ENCODE results near the gene FAM161A. TPM values are rescaled to one million over a fixed set of nuclear protein-coding genes. Genes with fewer than 3 reads are reported as not detected.

Gene FAM161A, protein sequence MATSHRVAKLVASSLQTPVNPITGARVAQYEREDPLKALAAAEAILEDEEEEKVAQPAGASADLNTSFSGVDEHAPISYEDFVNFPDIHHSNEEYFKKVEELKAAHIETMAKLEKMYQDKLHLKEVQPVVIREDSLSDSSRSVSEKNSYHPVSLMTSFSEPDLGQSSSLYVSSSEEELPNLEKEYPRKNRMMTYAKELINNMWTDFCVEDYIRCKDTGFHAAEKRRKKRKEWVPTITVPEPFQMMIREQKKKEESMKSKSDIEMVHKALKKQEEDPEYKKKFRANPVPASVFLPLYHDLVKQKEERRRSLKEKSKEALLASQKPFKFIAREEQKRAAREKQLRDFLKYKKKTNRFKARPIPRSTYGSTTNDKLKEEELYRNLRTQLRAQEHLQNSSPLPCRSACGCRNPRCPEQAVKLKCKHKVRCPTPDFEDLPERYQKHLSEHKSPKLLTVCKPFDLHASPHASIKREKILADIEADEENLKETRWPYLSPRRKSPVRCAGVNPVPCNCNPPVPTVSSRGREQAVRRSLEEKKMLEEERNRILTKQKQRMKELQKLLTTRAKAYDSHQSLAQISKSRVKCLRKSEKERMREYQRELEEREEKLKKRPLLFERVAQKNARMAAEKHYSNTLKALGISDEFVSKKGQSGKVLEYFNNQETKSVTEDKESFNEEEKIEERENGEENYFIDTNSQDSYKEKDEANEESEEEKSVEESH
- 9.3 to 10.8 TPM (median 9.5 TPM) in 3 replicates for total RNA-seq

GRCh38 chr2:61853847-61854563 lies at the start of gene FAM161A:
Gene FAM161A (minus strand): TSS chr2:61854060. CDS start chr2:61854041, 19 bp downstream.
- peak; percentile 68 to 87 for DNase-seq (ENCODE audit: low spot score in 2 of 2, unreplicated experiment in 2 of 2)
- no peaks in the 10 kb centered on the region for H3K36me3 Mint-ChIP-seq
- TF ChIP-seq, protein P1, sequence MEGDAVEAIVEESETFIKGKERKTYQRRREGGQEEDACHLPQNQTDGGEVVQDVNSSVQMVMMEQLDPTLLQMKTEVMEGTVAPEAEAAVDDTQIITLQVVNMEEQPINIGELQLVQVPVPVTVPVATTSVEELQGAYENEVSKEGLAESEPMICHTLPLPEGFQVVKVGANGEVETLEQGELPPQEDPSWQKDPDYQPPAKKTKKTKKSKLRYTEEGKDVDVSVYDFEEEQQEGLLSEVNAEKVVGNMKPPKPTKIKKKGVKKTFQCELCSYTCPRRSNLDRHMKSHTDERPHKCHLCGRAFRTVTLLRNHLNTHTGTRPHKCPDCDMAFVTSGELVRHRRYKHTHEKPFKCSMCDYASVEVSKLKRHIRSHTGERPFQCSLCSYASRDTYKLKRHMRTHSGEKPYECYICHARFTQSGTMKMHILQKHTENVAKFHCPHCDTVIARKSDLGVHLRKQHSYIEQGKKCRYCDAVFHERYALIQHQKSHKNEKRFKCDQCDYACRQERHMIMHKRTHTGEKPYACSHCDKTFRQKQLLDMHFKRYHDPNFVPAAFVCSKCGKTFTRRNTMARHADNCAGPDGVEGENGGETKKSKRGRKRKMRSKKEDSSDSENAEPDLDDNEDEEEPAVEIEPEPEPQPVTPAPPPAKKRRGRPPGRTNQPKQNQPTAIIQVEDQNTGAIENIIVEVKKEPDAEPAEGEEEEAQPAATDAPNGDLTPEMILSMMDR (IDR thresholded peaks at IDR 0.05; ENCODE audit: unreplicated experiment): no peak
- no peaks in the 10 kb centered on the region for H3K27me3 Mint-ChIP-seq (ENCODE audit: low read depth)
- H3K9me3 Mint-ChIP-seq: no peaks in the 10 kb centered on the region
- peak within 1 kb of the TSS; percentile 93 for H3K4me3 Mint-ChIP-seq
- H3K27ac Mint-ChIP-seq: peak within 1 kb of the TSS; percentile 99
- H3K4me1 Mint-ChIP-seq: peaks cover 13% of the 10 kb centered on the region

DNA sequence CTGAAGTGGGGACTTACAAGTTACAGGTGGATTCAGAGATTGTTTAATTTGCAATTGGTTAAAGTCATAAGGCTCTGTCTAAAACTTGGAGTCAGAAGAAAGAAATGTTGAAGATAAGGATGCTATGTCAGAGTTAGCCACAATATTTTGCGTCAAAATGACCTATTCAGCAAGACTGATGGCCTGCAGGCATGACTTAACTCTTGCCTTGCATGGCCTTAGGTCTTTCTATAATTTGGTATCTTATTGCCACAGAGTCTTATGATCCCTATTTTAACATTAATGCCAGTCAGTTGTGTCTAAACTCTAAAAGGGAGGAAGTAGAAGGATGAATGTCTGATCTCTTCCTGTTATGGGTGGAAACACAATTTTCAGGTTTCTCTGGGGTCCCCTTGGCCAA lies 46.4 kb upstream of the FAM161A start:
- H3K27me3 Mint-ChIP-seq (ENCODE audit: low read depth): no peaks in the 10 kb centered on the region
- H3K36me3 Mint-ChIP-seq: no peaks in the 10 kb centered on the region
- no peaks in the 10 kb centered on the region for H3K4me1 Mint-ChIP-seq
- no peak overlapping the region for H3K4me3 Mint-ChIP-seq
- no peaks in the 10 kb centered on the region for H3K9me3 Mint-ChIP-seq
- DNase-seq (ENCODE audit: low spot score in 2 of 2, unreplicated experiment in 2 of 2): no peak
- H3K27ac Mint-ChIP-seq: no peak overlapping the region
- TF ChIP-seq, protein P1 (IDR thresholded peaks at IDR 0.05; ENCODE audit: unreplicated experiment): no peak

GRCh38 chr2:61898810-61899209 lies 45.0 kb upstream of the FAM161A start:
- DNase-seq (ENCODE audit: low spot score in 2 of 2, unreplicated experiment in 2 of 2): no peak
- Mint-ChIP-seq H3K4me3 (no peak overlapping the region), H3K9me3 (no peaks in the 10 kb centered on the region), H3K27ac (no peak overlapping the region), H3K36me3 (no peaks in the 10 kb centered on the region), H3K27me3 (ENCODE audit: low read depth) (no peaks in the 10 kb centered on the region), H3K4me1 (no peaks in the 10 kb centered on the region)
- TF ChIP-seq, protein P1 (IDR thresholded peaks at IDR 0.05; ENCODE audit: unreplicated experiment): no peak

DNA sequence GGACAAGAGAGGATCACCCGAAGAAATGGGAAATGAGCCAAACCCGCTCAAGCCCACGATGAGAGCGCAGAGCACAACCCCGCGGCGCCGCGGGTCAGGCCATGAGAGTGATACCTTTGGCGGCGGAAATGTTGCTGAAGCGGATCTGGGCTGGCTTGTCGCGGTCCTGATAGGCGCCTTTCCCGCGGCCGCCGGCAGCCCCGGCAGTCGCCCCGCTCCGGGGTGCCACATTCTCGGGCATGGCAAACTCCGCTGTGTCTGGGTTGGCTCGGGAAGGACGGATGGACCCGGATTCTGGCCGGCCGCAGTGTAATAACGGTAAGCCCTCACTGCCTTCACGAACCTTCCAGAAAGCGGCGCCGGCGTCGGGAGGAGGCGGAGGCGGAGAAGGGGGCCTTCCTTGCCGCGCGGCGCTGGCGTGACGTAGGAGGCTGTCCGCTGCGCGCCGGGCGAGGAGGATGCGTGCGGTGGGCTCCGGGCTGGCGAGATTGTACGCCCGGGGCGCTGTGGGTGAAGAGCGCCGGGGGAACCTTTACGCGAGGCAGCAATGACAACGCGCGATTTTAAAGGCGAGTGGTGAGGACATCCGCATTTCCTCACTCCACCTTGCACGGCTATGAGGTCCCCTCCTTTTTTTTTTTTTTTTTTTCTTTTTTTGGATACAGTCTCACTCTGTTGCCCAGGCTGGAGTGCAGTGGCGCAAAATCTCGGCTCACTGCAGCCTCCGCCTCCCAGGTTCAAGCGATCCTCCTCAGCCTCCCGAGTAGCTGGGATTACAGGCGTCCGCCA lies 34.6 kb upstream of the FAM161A start, which contains the start of gene CCT4:
Gene CCT4, minus strand, starts transcription at position 390 of the 789 bp plus-strand sequence. Its CDS starts 149 bp downstream, at position 241.
- no peaks in the 10 kb centered on the region for H3K27me3 Mint-ChIP-seq (ENCODE audit: low read depth)
- H3K4me3 Mint-ChIP-seq: peak within 1 kb of the TSS; percentile 98
- peak within 1 kb of the TSS; percentile 100 for H3K27ac Mint-ChIP-seq
- peak; percentile 85 to 97 for DNase-seq (ENCODE audit: low spot score in 2 of 2, unreplicated experiment in 2 of 2)
- H3K9me3 Mint-ChIP-seq: no peaks in the 10 kb centered on the region
- H3K4me1 Mint-ChIP-seq: peaks cover 19% of the 10 kb centered on the region
- TF ChIP-seq, protein P1 (IDR thresholded peaks at IDR 0.05; ENCODE audit: unreplicated experiment): no peak
- H3K36me3 Mint-ChIP-seq: peaks cover 3% of the 10 kb centered on the region

Measured in mesothelial cell of epicardium (in vitro differentiated cells).